ENCODE results near the gene TNNC1. TPM values are rescaled to one million over a fixed set of nuclear protein-coding genes. Genes with fewer than 3 reads are reported as not detected.
A peak's percentile ranks its signal among the peaks of the same experiment; 100 is the strongest.

Gene TNNC1
- total RNA-seq (2021) (8.3 and 8.4 TPM in 2 replicates), Bru-seq, nascent RNA (percentile 37 among the genes with signal in this experiment), BruChase-seq, experiment 1, labeled RNA remaining after a 2-hour chase (percentile 38 among the genes with signal in this experiment), BruChase-seq, experiment 2, labeled RNA remaining after a 6-hour chase (percentile 41 among the genes with signal in this experiment)
- long read RNA-seq, transcript TNNC1-201 (6 exons, 714 nt), result major isoform, 22 of 22 reads
- long read RNA-seq, partial matches to known transcripts, result 0 of 22 reads
- long read RNA-seq, other reads (novel, unspliced or antisense), result 0 of 22 reads

DNA sequence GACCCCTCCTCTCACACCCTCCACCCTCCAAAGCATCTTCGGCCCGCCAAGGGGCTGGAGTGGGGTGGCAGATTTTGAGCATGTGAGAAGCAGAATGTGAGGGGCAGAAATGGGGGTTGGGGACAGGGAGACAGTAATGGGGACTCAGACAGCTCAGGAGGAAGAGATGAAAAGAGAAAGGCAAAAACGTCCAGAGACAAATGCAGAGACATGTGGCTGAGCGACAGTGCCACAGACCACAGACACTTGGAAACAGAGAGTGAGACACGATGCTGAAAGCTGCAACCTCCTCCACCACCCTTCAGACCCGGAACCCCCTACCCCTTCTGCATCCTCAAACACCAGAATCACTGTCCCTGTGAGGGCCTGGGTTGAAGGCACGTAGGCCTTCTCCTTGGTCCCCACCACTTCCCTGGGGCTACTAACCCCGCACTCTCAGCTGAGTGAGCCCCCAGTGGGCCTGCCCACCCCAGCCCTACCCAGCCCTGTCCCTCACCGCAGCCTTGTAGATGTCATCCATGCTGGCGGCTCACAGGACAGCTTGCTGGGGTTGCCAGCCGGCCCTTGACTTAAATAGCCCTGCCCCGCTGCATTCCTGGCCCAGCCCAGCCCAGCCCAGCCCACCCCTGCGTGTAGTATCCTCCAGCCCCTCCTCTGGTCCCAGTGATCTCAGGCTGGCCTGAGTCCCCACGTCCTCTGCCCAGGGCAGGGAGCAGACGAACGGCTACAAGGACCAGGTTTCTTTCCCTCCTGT, at the start of gene TNNC1:
TSS of gene TNNC1 (minus strand) at position 546 of the 754 bp plus-strand sequence. CDS start at position 520, 26 bp downstream.
- H3K9me2 ChIP-seq (ENCODE audit: insufficient read depth), result no peaks in the 10 kb centered on the region
- no peaks in the 10 kb centered on the region for H3K36me3 ChIP-seq (ENCODE audit: low read depth)
- intact Hi-C loops (cut with micrococcal nuclease; ENCODE audit: unreplicated experiment), result loop anchor here (2.0 to 5.0 kb wide), 2 partner anchors 73 to 236 kb away; no protein-coding TSS in a partner anchor
- peaks cover 16% of the 10 kb centered on the region; the same call in 1 of the 2 replicates for H3F3A ChIP-seq (ENCODE audit: insufficient read depth, low read depth)
- ChIA-PET CTCF (interaction anchor here (0.7 kb wide), 1 partner anchor 217 kb away, joined by 3 read pairs; no protein-coding TSS in a partner anchor), POLR2A (ENCODE audit: unreplicated experiment) (interaction anchor here (0.6 to 0.9 kb wide), 2 partner anchors 83 to 230 kb away, joined by 3 read pairs; partner anchors contain the start of gene UQCC5)
- TSS peak; percentile 57 for BruUV-seq (replicated peaks)
- H3K4me3 ChIP-seq, result peak within 1 kb of the TSS; percentile 81; the same call in 1 of the 2 replicates
- peaks cover 37% of the 10 kb centered on the region for H3K4me1 ChIP-seq (replicated peaks; ENCODE audit: insufficient read depth)
- H4K20me1 ChIP-seq (ENCODE audit: insufficient read depth), result no peaks in the 10 kb centered on the region
- H3K27me3 ChIP-seq (ENCODE audit: insufficient read depth, low read depth), result no peaks in the 10 kb centered on the region
- H3K4me2 ChIP-seq, result peak within 1 kb of the TSS; percentile 77
- peaks cover 8% of the 10 kb centered on the region; the same call in 1 of the 2 replicates for H3K79me2 ChIP-seq (ENCODE audit: low read depth)
- peak within 1 kb of the TSS; percentile 67; the same call in 1 of the 2 replicates for H2AFZ ChIP-seq
- TF ChIP-seq EZH2 (IDR thresholded peaks at IDR 0.05; ENCODE audit: low read depth) (no peak), CTCF (conservative IDR thresholded peaks at IDR 0.05) (no peak)
- no peaks in the 10 kb centered on the region for H3K9me3 ChIP-seq (ENCODE audit: insufficient read depth, low read depth)
- DNase-seq, result peak in 1 of 2 experiments; percentile 58
- H3K27ac ChIP-seq, result no peak within 1 kb of the TSS

- no peak overlapping the region for H3K4me3 ChIP-seq
- intact Hi-C loops (cut with micrococcal nuclease; ENCODE audit: unreplicated experiment), result no loop called here
- no peak overlapping the region for H2AFZ ChIP-seq
- no peaks in the 10 kb centered on the region for H3K27me3 ChIP-seq (ENCODE audit: insufficient read depth, low read depth)
- H4K20me1 ChIP-seq (ENCODE audit: insufficient read depth), result no peaks in the 10 kb centered on the region
- ChIA-PET POLR2A (ENCODE audit: unreplicated experiment) (no interaction called here), CTCF (no interaction called here)
- H3F3A ChIP-seq (ENCODE audit: insufficient read depth, low read depth), result no peaks in the 10 kb centered on the region
- 0 out of 2 replicates have a peak, but pooled peaks cover 4% of the 10 kb centered on the region for H3K4me1 ChIP-seq (replicated peaks; ENCODE audit: insufficient read depth)
- no peaks in the 10 kb centered on the region for H3K36me3 ChIP-seq (ENCODE audit: low read depth)
- H3K9me2 ChIP-seq (ENCODE audit: insufficient read depth), result no peaks in the 10 kb centered on the region
- DNase-seq, result no peak
- TF ChIP-seq CTCF (conservative IDR thresholded peaks at IDR 0.05), result no peak
- no peak for TF ChIP-seq EZH2 (IDR thresholded peaks at IDR 0.05; ENCODE audit: low read depth)
- no peaks in the 10 kb centered on the region for H3K9me3 ChIP-seq (ENCODE audit: insufficient read depth, low read depth)
- no TSS peak for BruUV-seq (replicated peaks)
- no peaks in the 10 kb centered on the region for H3K79me2 ChIP-seq (ENCODE audit: low read depth)
- no peak overlapping the region for H3K27ac ChIP-seq
- no peak overlapping the region for H3K4me2 ChIP-seq
Observed at GRCh38 chr3:52502808-52503350, 49.0 kb upstream of the TNNC1 start.

- no peaks in the 10 kb centered on the region for H3K9me3 ChIP-seq (ENCODE audit: insufficient read depth, low read depth)
- H3K4me1 ChIP-seq (replicated peaks; ENCODE audit: insufficient read depth), result 0 out of 2 replicates have a peak, but pooled peaks cover 3% of the 10 kb centered on the region
- intact Hi-C loops (cut with micrococcal nuclease; ENCODE audit: unreplicated experiment), result no loop called here
- H4K20me1 ChIP-seq (ENCODE audit: insufficient read depth), result no peaks in the 10 kb centered on the region
- no peak overlapping the region for H2AFZ ChIP-seq
- TF ChIP-seq CTCF (conservative IDR thresholded peaks at IDR 0.05) (no peak), EZH2 (IDR thresholded peaks at IDR 0.05; ENCODE audit: low read depth) (no peak)
- no peaks in the 10 kb centered on the region for H3K79me2 ChIP-seq (ENCODE audit: low read depth)
- ChIA-PET POLR2A (ENCODE audit: unreplicated experiment) (no interaction called here), CTCF (no interaction called here)
- H3K9me2 ChIP-seq (ENCODE audit: insufficient read depth), result no peaks in the 10 kb centered on the region
- no peaks in the 10 kb centered on the region for H3F3A ChIP-seq (ENCODE audit: insufficient read depth, low read depth)
- DNase-seq, result no peak
- H3K36me3 ChIP-seq (ENCODE audit: low read depth), result no peaks in the 10 kb centered on the region
- no peak overlapping the region for H3K4me2 ChIP-seq
- no peaks in the 10 kb centered on the region for H3K27me3 ChIP-seq (ENCODE audit: insufficient read depth, low read depth)
- no peak overlapping the region for H3K4me3 ChIP-seq
- no peak overlapping the region for H3K27ac ChIP-seq
- BruUV-seq (replicated peaks), result no TSS peak
Observed at GRCh38 chr3:52502001-52502400, 48.2 kb upstream of the TNNC1 start.

Measured in PC-9 (cell line).